Peyer's patch (tissue), 4 donors: ENCODE results near the gene CMTM6. TPM values are rescaled to one million over a fixed set of nuclear protein-coding genes. Genes with fewer than 3 reads are reported as not detected.

Experiments used
- DNase-seq, 3 donors: peaks; one replicate each; pipeline ENCODE4 v3.0.0-alpha.2; 2017 to 2019
- H3K27ac ChIP-seq, 4 donors: fragments of 200-600 bp; sonication (generic); one replicate each; pipeline ENCODE4 v1.5.1; 2016 to 2019
- H3K27me3 ChIP-seq, 2 donors: fragments of 200-600 bp; sonication (generic); one replicate each; pipeline ENCODE4 v1.5.1; 2019
- H3K36me3 ChIP-seq, 3 donors: fragments of 200-600 bp; sonication (generic); one replicate each; pipeline ENCODE4 v1.5.1; 2016 to 2019
- H3K4me1 ChIP-seq, 4 donors: fragments of 200-600 bp; sonication (generic); one replicate each; pipeline ENCODE4 v1.5.1; 2016 to 2019
- H3K4me3 ChIP-seq, 4 donors: fragments of 200-600 bp; sonication (generic); 1 replicate in 3 of 4; 2 replicates in 1 of 4; pipeline ENCODE4 v1.5.1; 2016 to 2019; ENCODE audit warnings: mild to moderate bottlenecking in 1 of 4
- H3K9me3 ChIP-seq, 4 donors: fragments of 200-600 bp; sonication (generic); one replicate each; pipeline ENCODE4 v1.5.1; 2016 to 2019; ENCODE audit warnings: mild to moderate bottlenecking in 1 of 4
- CTCF ChIP-seq, 6 experiments: fragments of 450-650 bp in 4 of 6; fragments of 200-600 bp in 2 of 6; sonication (generic) in 1 of 6; IDR thresholded peaks; one replicate each; pipeline ENCODE4 v1.5.1; 2017 to 2019; ENCODE audit warnings: antibody characterized with exemption in 6 of 6, mild to moderate bottlenecking in 3 of 6, moderate library complexity in 1 of 6
- POLR2A ChIP-seq, 2 donors: fragments of 450-650 bp; IDR thresholded peaks; one replicate each; pipeline ENCODE4 v1.5.1; 2017; ENCODE audit warnings: antibody characterized with exemption in 2 of 2, mild to moderate bottlenecking in 2 of 2, moderate library complexity in 2 of 2
- total RNA-seq, 4 donors: library from RNA; depleted of rRNA; stranded (reverse); fragments of >200 nt; gene quantifications; one replicate each; pipeline ENCODE4 v1.1.0, GENCODE V29; 2016

CMTM6 gene
- total RNA-seq, 4 donors from 2014 or later = 14.9 to 32.8 (median 26.8) TPM

DNA sequence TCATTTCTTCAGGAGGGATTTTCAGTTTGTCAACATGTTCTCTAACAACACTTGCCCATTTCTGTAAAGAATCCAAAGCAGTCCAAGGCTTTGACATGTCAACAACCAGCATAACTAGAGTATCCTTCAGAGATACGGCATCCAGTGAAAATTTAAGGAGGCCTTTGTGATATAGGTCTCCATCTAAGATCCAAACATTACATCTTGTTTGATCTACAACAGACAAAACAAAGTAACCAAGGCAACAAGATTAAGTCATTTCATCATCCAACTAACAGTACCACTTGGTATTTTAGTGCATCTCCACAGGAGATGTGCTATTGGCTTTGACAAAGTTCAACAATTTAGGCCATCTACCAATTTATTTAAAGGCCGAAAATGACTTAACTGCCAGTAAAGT is 42.2 kb upstream of the CMTM6 start:
- Histone ChIP-seq H3K4me3 (no peak overlapping the region), H3K9me3 (no peaks in the 10 kb centered on the region), H3K4me1 (no peaks in the 10 kb centered on the region), H3K36me3 (peaks cover 0 to 12% (median 0%) of the 10 kb centered on the region in 3 donors), H3K27ac (no peak overlapping the region), H3K27me3 (no peaks in the 10 kb centered on the region)
- TF ChIP-seq POLR2A (IDR thresholded peaks at IDR 0.05) = no peak
- TF ChIP-seq CTCF (IDR thresholded peaks at IDR 0.05) = no peak
- DNase-seq = no peak

GRCh38 chr3:32542807-32543206 is 40.2 kb upstream of the CMTM6 start:
- H3K4me3 ChIP-seq = no peak overlapping the region
- H3K27me3 ChIP-seq = no peaks in the 10 kb centered on the region
- H3K4me1 ChIP-seq = no peaks in the 10 kb centered on the region
- H3K9me3 ChIP-seq = no peaks in the 10 kb centered on the region
- no peak overlapping the region for H3K27ac ChIP-seq
- TF ChIP-seq CTCF (IDR thresholded peaks at IDR 0.05) (no peak), POLR2A (IDR thresholded peaks at IDR 0.05) (no peak)
- no peak for DNase-seq
- H3K36me3 ChIP-seq = peaks cover 0 to 25% (median 0%) of the 10 kb centered on the region in 3 donors

DNA sequence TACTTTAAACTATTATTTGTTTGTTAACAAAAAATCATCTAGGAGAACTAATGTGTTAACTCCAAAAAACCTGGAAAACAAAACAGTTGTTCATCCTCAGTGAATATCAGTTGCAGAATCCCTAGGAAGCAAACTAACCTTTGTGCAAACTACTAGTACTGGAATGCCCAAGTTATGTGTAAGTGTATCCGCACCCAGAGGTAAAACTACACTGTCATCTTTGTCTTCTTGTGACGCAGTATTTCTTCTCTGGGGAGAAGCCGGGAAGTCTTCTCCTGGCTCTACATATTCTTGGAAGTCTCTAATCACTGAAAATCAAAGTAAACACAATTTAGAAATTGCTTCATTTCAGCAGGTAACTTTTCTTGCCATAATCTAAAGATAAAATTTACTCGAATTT is 38.2 kb upstream of the CMTM6 start:
- Histone ChIP-seq H3K4me3 (no peak overlapping the region), H3K36me3 (peaks cover 0 to 25% (median 0%) of the 10 kb centered on the region in 3 donors), H3K9me3 (no peaks in the 10 kb centered on the region), H3K27me3 (no peaks in the 10 kb centered on the region), H3K4me1 (no peaks in the 10 kb centered on the region), H3K27ac (no peak overlapping the region)
- TF ChIP-seq CTCF (IDR thresholded peaks at IDR 0.05) (no peak), POLR2A (IDR thresholded peaks at IDR 0.05) (no peak)
- no peak for DNase-seq

DNA sequence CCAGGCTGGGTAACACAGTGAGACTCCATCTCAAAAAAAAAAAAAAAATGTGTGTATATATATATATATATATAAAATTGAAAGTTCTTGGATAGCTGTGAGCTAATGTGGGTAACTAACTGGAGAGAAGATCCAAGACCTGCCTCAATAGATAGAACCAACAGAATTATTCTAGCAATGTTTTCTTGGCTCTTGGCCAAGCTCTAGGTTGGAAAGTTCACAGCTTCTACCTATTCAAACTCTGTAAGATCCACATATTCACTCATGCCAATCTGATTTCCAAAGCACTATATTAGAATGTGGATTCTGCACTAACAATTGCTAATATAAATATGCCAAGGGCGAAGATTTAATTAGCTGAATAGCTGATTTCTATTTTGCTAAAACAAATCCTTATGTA is 29.8 kb upstream of the CMTM6 start:
- H3K27ac ChIP-seq = no peak overlapping the region
- H3K4me1 ChIP-seq = no peaks in the 10 kb centered on the region
- H3K27me3 ChIP-seq = no peaks in the 10 kb centered on the region
- H3K36me3 ChIP-seq = peaks cover 0 to 33% (median 0%) of the 10 kb centered on the region in 3 donors
- TF ChIP-seq CTCF (IDR thresholded peaks at IDR 0.05) (no peak), POLR2A (IDR thresholded peaks at IDR 0.05) (no peak)
- H3K4me3 ChIP-seq = no peak overlapping the region
- DNase-seq = no peak
- no peaks in the 10 kb centered on the region for H3K9me3 ChIP-seq

DNA sequence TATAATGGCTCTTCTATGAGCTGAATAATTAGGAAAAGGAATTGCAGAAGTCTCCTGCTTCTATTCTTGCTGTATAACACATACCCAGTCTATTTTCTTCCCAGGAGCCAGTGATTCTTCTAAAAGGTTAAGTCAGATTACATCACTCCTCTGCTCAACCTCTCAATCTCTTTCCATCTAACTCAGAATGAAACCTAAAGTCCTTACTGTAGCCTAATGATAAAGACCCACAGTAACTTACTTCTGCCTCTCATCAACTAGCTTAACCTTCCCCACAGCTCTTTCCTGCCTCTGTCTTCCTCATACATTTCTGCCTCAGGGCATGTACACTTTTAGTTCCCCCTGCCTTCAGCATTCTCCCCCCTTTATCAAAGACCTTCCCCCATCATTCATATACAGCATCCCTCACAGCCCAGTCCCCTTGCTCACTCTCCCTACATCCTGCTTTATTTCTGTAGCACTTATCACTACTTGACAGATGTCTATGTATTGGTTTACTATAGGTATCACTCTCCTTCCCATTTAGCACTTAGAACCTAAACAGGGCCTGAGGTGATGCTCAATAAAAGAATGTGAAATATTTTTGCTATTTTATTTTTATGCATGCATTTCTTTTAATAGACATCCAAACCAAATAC is 28.5 kb upstream of the CMTM6 start:
- Histone ChIP-seq H3K27ac (no peak overlapping the region), H3K4me1 (no peaks in the 10 kb centered on the region), H3K36me3 (peaks cover 0 to 45% (median 0%) of the 10 kb centered on the region in 3 donors), H3K4me3 (no peak overlapping the region), H3K9me3 (no peaks in the 10 kb centered on the region), H3K27me3 (no peaks in the 10 kb centered on the region)
- TF ChIP-seq POLR2A (IDR thresholded peaks at IDR 0.05) (no peak), CTCF (IDR thresholded peaks at IDR 0.05) (no peak)
- no peak for DNase-seq

DNA sequence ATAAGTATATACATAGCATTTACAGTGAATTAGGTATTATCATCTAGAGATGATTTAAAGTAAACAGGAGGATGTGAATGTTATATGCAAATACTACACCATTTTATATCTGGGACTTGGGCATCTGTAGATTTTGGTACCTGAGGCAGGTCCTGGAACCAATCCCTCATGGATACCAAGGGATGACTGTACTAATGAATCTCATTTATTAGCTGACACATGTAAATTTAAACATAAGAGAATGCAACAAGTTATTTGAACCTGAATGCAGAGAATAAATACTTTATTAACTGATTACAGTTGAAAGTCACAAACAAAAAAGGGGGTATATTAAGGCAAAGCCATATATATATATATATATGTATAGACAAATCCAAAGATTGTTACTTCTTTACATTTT is 23.1 kb upstream of the CMTM6 start:
- no peak for DNase-seq
- H3K36me3 ChIP-seq = peaks cover 0 to 52% (median 0%) of the 10 kb centered on the region in 3 donors

More for the DNA sequence above, 23.1 kb upstream of the CMTM6 start:
- TF ChIP-seq CTCF (IDR thresholded peaks at IDR 0.05) = no peak
- TF ChIP-seq POLR2A (IDR thresholded peaks at IDR 0.05) = no peak
- Histone ChIP-seq H3K4me3 (no peak overlapping the region), H3K27me3 (no peaks in the 10 kb centered on the region), H3K4me1 (no peaks in the 10 kb centered on the region), H3K27ac (no peak overlapping the region), H3K9me3 (no peaks in the 10 kb centered on the region)
